ENCODE measurements around the gene PGAM2.

The PGAM2 gene

GRCh38 chr7:44083796-44084195 lies 18.4 kb upstream of the PGAM2 start:
- no peak for DNase-seq (ENCODE audit: low spot score)

GRCh38 chr7:44082541-44083207 lies 17.3 kb upstream of the PGAM2 start:
- peak; percentile 99 for DNase-seq (ENCODE audit: low spot score)

- no peak for DNase-seq (ENCODE audit: low spot score)
These were observed 15.9 kb upstream of the PGAM2 start for GRCh38 chr7:44081266-44081748.

- DNase-seq (ENCODE audit: low spot score), result no peak
These were observed 15.4 kb upstream of the PGAM2 start for GRCh38 chr7:44080686-44081265.

GRCh38 chr7:44080118-44080517 lies 14.8 kb upstream of the PGAM2 start:
- no peak for DNase-seq (ENCODE audit: low spot score)

GRCh38 chr7:44079331-44080021 lies 14.1 kb upstream of the PGAM2 start:
- DNase-seq (ENCODE audit: low spot score), result no peak

- no peak for DNase-seq (ENCODE audit: low spot score)
These were observed 13.2 kb upstream of the PGAM2 start for GRCh38 chr7:44078521-44078920.

GRCh38 chr7:44077681-44078091 lies 12.3 kb upstream of the PGAM2 start:
- no peak for DNase-seq (ENCODE audit: low spot score)

GRCh38 chr7:44077061-44077460 lies 11.7 kb upstream of the PGAM2 start:
- DNase-seq (ENCODE audit: low spot score), result no peak

GRCh38 chr7:44076101-44076895 lies 10.9 kb upstream of the PGAM2 start:
- DNase-seq (ENCODE audit: low spot score), result no peak

- no peak for DNase-seq (ENCODE audit: low spot score)
These were observed 10.1 kb upstream of the PGAM2 start for GRCh38 chr7:44075296-44076075.

GRCh38 chr7:44074349-44074695 lies 9.0 kb upstream of the PGAM2 start:
- no peak for DNase-seq (ENCODE audit: low spot score)

GRCh38 chr7:44073664-44074348 lies 8.4 kb upstream of the PGAM2 start:
- DNase-seq (ENCODE audit: low spot score), result no peak

GRCh38 chr7:44072364-44073231 lies 7.2 kb upstream of the PGAM2 start:
- peak; percentile 92 for DNase-seq (ENCODE audit: low spot score)

- DNase-seq (ENCODE audit: low spot score), result peak; percentile 80
These were observed 6.5 kb upstream of the PGAM2 start for GRCh38 chr7:44071726-44072363.

GRCh38 chr7:44068054-44068453 lies 2.7 kb upstream of the PGAM2 start:
- no peak for DNase-seq (ENCODE audit: low spot score)

- no peak for DNase-seq (ENCODE audit: low spot score)
These were observed 1.9 kb upstream of the PGAM2 start for GRCh38 chr7:44067064-44067951.

- no peak for DNase-seq (ENCODE audit: low spot score)
These were observed 1.2 kb upstream of the PGAM2 start for GRCh38 chr7:44066494-44067063.

Data from HuH-7 (cell line).